ENCODE results near the gene ENPEP. TPM values are rescaled to one million over a fixed set of nuclear protein-coding genes. Genes with fewer than 3 reads are reported as not detected.
A peak's percentile ranks its signal among the peaks of the same experiment; 100 is the strongest.

The ENPEP gene
- total and polyA plus RNA-seq, 2 experiments from 2014 or later = 3.7 to 8.7 TPM

- no peak for DNase-seq (ENCODE audit: low spot score)
- Histone ChIP-seq H3K27me3 (no peaks in the 10 kb centered on the region), H3K79me2 (no peaks in the 10 kb centered on the region), H3K4me2 (peak overlapping the region; percentile 38), H3K4me3 (no peak overlapping the region), H3K36me3 (replicated peaks; ENCODE audit: insufficient read depth, low read depth) (no peaks in the 10 kb centered on the region), H4K20me1 (ENCODE audit: insufficient read depth, poor library complexity, severe bottlenecking) (no peaks in the 10 kb centered on the region), H3K9me3 (ENCODE audit: low read depth) (no peaks in the 10 kb centered on the region), H3K9me2 (replicated peaks; ENCODE audit: insufficient read depth) (no peaks in the 10 kb centered on the region), H3K4me1 (ENCODE audit: insufficient read depth) (no peaks in the 10 kb centered on the region), H3K27ac (peak overlapping the region; percentile 67), H2AFZ (no peak overlapping the region)
- TF ChIP-seq EZH2phosphoT487 (IDR thresholded peaks at IDR 0.05; ENCODE audit: low read depth, severe bottlenecking, unreplicated experiment) = no peak
- TF ChIP-seq EZH2 (IDR thresholded peaks at IDR 0.05; ENCODE audit: borderline replicate concordance) = no peak
- no peak for TF ChIP-seq CTCF (IDR thresholded peaks at IDR 0.05; ENCODE audit: poor library complexity)
- WGBS (ENCODE audit: low lambda C conversion rate, missing lambda C conversion rate) = 67% methylated on average over 2 of the region's 2 CpGs
Measured at GRCh38 chr4:110533590-110533910, 57.6 kb downstream of the ENPEP start.

DNA sequence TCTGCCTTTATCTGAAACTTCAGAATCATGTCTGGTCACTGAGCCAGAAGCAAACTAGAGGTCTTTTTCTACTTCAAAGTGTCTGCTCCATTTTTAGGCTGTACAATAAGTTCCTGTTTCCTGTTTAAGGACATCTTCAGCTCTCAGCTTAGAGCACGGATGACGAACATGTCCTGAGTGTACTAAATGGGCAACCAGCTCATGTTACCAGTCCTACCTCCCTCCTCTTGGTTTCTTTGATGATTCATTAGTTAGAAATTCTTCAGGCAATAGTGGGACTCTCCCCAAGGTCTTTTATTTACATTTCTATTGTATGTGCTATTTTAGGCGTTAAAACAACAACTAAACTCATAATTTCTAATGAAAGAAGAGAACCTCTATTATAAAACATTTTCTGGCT, 58.0 kb downstream of the ENPEP start:
- Histone ChIP-seq H4K20me1 (ENCODE audit: insufficient read depth, poor library complexity, severe bottlenecking) (no peaks in the 10 kb centered on the region), H2AFZ (no peak overlapping the region)

DNA sequence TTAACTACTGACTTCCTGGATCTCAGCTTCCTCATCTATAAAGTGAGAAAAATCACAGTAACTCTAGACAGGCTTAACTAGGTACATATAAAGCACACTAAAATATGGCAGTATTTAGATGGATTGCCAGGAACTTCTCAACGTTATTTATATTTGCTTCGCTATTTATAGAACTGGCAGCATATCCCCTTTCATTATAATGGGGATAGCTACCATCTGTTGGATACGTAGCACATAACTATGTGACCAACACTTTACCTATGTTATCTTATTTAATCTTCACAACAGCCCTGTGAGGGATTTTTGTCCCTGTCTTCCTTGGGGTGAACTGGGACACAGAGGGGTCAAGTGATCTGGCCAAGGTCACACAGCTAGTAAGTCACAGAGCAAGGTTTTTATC, 64.6 kb downstream of the ENPEP start:
- no peaks in the 10 kb centered on the region for H3K4me1 ChIP-seq (ENCODE audit: insufficient read depth)
- H3K4me2 ChIP-seq = no peak overlapping the region
- no peak overlapping the region for H3K27ac ChIP-seq
- TF ChIP-seq EZH2phosphoT487 (IDR thresholded peaks at IDR 0.05; ENCODE audit: low read depth, severe bottlenecking, unreplicated experiment) (no peak), CTCF (IDR thresholded peaks at IDR 0.05; ENCODE audit: poor library complexity) (no peak), EZH2 (IDR thresholded peaks at IDR 0.05; ENCODE audit: borderline replicate concordance) (no peak)
- no peak for DNase-seq (ENCODE audit: low spot score)
- 77% methylated on average over 3 of the region's 3 CpGs for WGBS (ENCODE audit: low lambda C conversion rate, missing lambda C conversion rate)
- no peaks in the 10 kb centered on the region for H3K36me3 ChIP-seq (replicated peaks; ENCODE audit: insufficient read depth, low read depth)
- H4K20me1 ChIP-seq (ENCODE audit: insufficient read depth, poor library complexity, severe bottlenecking) = no peaks in the 10 kb centered on the region
- H3K79me2 ChIP-seq = no peaks in the 10 kb centered on the region
- H3K27me3 ChIP-seq = no peaks in the 10 kb centered on the region
- H3K9me3 ChIP-seq (ENCODE audit: low read depth) = no peaks in the 10 kb centered on the region
- H2AFZ ChIP-seq = no peak overlapping the region
- H3K9me2 ChIP-seq (replicated peaks; ENCODE audit: insufficient read depth) = no peaks in the 10 kb centered on the region
- H3K4me3 ChIP-seq = no peak overlapping the region

More for the DNA sequence above, 58.0 kb downstream of the ENPEP start:
- Histone ChIP-seq H3K4me2 (peak overlapping the region; percentile 38), H3K4me3 (no peak overlapping the region), H3K27ac (peak overlapping the region; percentile 67), H3K36me3 (replicated peaks; ENCODE audit: insufficient read depth, low read depth) (no peaks in the 10 kb centered on the region), H3K4me1 (ENCODE audit: insufficient read depth) (no peaks in the 10 kb centered on the region), H3K9me3 (ENCODE audit: low read depth) (no peaks in the 10 kb centered on the region), H3K79me2 (no peaks in the 10 kb centered on the region), H3K9me2 (replicated peaks; ENCODE audit: insufficient read depth) (no peaks in the 10 kb centered on the region), H3K27me3 (no peaks in the 10 kb centered on the region)
- peak; percentile 59 for DNase-seq (ENCODE audit: low spot score)
- no peak for TF ChIP-seq CTCF (IDR thresholded peaks at IDR 0.05; ENCODE audit: poor library complexity)
- TF ChIP-seq EZH2 (IDR thresholded peaks at IDR 0.05; ENCODE audit: borderline replicate concordance) = no peak
- TF ChIP-seq EZH2phosphoT487 (IDR thresholded peaks at IDR 0.05; ENCODE audit: low read depth, severe bottlenecking, unreplicated experiment) = no peak
- WGBS (ENCODE audit: low lambda C conversion rate, missing lambda C conversion rate) = 54% methylated on average over 3 of the region's 3 CpGs

- 94% methylated on average over 1 of the region's 1 CpG for WGBS (ENCODE audit: low lambda C conversion rate, missing lambda C conversion rate)
- H3K79me2 ChIP-seq = no peaks in the 10 kb centered on the region
- H3K4me3 ChIP-seq = no peak overlapping the region
- H3K4me1 ChIP-seq (ENCODE audit: insufficient read depth) = no peaks in the 10 kb centered on the region
- H2AFZ ChIP-seq = no peak overlapping the region
- no peaks in the 10 kb centered on the region for H3K9me3 ChIP-seq (ENCODE audit: low read depth)
- H3K4me2 ChIP-seq = no peak overlapping the region
- TF ChIP-seq CTCF (IDR thresholded peaks at IDR 0.05; ENCODE audit: poor library complexity) = no peak
- no peak for TF ChIP-seq EZH2 (IDR thresholded peaks at IDR 0.05; ENCODE audit: borderline replicate concordance)
- H3K36me3 ChIP-seq (replicated peaks; ENCODE audit: insufficient read depth, low read depth) = no peaks in the 10 kb centered on the region
- H3K27me3 ChIP-seq = no peaks in the 10 kb centered on the region
- no peak overlapping the region for H3K27ac ChIP-seq
- H3K9me2 ChIP-seq (replicated peaks; ENCODE audit: insufficient read depth) = no peaks in the 10 kb centered on the region
- H4K20me1 ChIP-seq (ENCODE audit: insufficient read depth, poor library complexity, severe bottlenecking) = no peaks in the 10 kb centered on the region
- no peak for DNase-seq (ENCODE audit: low spot score)
Measured at GRCh38 chr4:110540982-110541451, 65.1 kb downstream of the ENPEP start.

Measured in hepatocyte (in vitro differentiated cells).